Measurements from ENCODE around the gene SH2D2A.
A peak's percentile ranks its signal among the peaks of the same experiment; 100 is the strongest.

DNA sequence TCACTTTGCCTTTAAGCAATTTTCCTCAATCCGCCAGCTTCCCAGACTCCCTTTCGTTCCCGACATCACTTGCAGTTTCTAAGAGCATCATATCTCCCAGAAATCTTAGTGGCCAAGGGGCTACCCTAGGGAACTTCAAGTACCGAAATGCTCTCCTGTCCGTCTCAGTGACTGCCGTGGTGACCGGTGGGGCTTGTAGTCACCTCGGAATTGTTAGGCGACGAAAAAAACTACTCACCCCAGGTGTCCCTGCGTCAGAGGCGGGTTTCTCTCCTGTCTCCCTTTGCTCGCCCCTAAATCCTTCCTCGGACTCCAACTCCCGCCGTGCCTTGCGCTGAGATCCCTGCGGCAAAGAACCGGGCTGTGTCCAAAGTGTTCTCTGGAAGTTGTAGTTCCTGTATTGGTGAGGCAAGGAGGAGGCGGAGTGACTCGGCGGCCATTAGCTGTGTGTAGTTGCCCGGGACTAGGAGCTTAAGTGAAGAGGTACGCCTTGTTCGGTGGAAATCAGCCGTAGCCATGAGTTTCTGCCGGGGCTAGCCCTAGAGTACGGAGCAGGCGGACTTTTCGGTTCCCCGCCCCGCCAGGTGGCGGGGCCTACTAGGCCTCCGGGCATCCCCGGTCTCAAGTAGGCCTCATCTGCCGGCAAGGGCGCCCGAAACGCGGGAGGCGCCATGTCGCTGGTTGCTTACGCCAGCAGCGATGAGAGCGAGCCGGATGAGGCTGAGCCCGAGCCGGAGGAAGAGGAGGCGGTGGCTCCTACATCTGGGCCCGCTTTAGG lies 49.4 kb downstream of the SH2D2A start, which contains the start of gene PRCC:
- TF ChIP-seq POLR2A (IDR thresholded peaks at IDR 0.05) = peak; percentile 9 to 48
- TF ChIP-seq, protein P1, sequence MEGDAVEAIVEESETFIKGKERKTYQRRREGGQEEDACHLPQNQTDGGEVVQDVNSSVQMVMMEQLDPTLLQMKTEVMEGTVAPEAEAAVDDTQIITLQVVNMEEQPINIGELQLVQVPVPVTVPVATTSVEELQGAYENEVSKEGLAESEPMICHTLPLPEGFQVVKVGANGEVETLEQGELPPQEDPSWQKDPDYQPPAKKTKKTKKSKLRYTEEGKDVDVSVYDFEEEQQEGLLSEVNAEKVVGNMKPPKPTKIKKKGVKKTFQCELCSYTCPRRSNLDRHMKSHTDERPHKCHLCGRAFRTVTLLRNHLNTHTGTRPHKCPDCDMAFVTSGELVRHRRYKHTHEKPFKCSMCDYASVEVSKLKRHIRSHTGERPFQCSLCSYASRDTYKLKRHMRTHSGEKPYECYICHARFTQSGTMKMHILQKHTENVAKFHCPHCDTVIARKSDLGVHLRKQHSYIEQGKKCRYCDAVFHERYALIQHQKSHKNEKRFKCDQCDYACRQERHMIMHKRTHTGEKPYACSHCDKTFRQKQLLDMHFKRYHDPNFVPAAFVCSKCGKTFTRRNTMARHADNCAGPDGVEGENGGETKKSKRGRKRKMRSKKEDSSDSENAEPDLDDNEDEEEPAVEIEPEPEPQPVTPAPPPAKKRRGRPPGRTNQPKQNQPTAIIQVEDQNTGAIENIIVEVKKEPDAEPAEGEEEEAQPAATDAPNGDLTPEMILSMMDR (IDR thresholded peaks at IDR 0.05) = peak in 1 of 6 experiments; percentile 10

Data from Peyer's patch (tissue), 4 donors.